Left kidney (tissue), 2 donors: ENCODE measurements around the gene ATG7. TPM values are rescaled to one million over a fixed set of nuclear protein-coding genes. Genes with fewer than 3 reads are reported as not detected.
"Not testable (repeated sequence)": the region's sequence is repeated elsewhere in the genome, so short reads cannot be mapped to it uniquely, and the experiment has no call there.

Experiments
- DNase-seq: peaks from one replicate; pipeline ENCODE4 v3.0.0-alpha.2; 2013
- polyA plus RNA-seq: library from polyadenylated mRNA; unstranded; fragments of 120-200 nt; gene quantifications from one replicate; pipeline ENCODE4 v1.2.1, GENCODE V29; 2013; ENCODE audit not compliant: insufficient read length

The ATG7 gene
- polyA plus RNA-seq, 1 donor, result 27.8 TPM

- no peak for DNase-seq
Measured at GRCh38 chr3:11463591-11463990, 191.4 kb downstream of the ATG7 start.

GRCh38 chr3:11464356-11464755 is 192.2 kb downstream of the ATG7 start:
- no peak for DNase-seq

GRCh38 chr3:11465744-11466616 is 193.8 kb downstream of the ATG7 start:
- no peak for DNase-seq

- no peak for DNase-seq
Measured at GRCh38 chr3:11467875-11468274, 195.7 kb downstream of the ATG7 start.

- no peak for DNase-seq
Measured at GRCh38 chr3:11470031-11470853, 198.0 kb downstream of the ATG7 start.

- no peak for DNase-seq
Measured at GRCh38 chr3:11475324-11475723, 203.1 kb downstream of the ATG7 start.

GRCh38 chr3:11476735-11477144 is 204.5 kb downstream of the ATG7 start:
- DNase-seq, result no peak

GRCh38 chr3:11477407-11477911 is 205.3 kb downstream of the ATG7 start:
- no peak for DNase-seq

- DNase-seq, result no peak
Measured at GRCh38 chr3:11478167-11478566, 206.0 kb downstream of the ATG7 start.

- no peak for DNase-seq
Measured at GRCh38 chr3:11479221-11479620, 207.0 kb downstream of the ATG7 start.

GRCh38 chr3:11480663-11481298 is 208.6 kb downstream of the ATG7 start:
- DNase-seq, result no peak

- no peak for DNase-seq
Measured at GRCh38 chr3:11481556-11481955, 209.4 kb downstream of the ATG7 start.

- DNase-seq, result no peak
Measured at GRCh38 chr3:11482021-11482420, 209.8 kb downstream of the ATG7 start.

GRCh38 chr3:11488356-11488755 is 216.2 kb downstream of the ATG7 start:
- not testable (repeated sequence) for DNase-seq

- no peak for DNase-seq
Measured at GRCh38 chr3:11494131-11494916, 222.1 kb downstream of the ATG7 start.

- DNase-seq, result no peak
Measured at GRCh38 chr3:11495948-11496557, 223.9 kb downstream of the ATG7 start.

GRCh38 chr3:11498177-11498576 is 226.0 kb downstream of the ATG7 start:
- DNase-seq, result no peak

- DNase-seq, result no peak
Measured at GRCh38 chr3:11498646-11499045, 226.4 kb downstream of the ATG7 start.

GRCh38 chr3:11499144-11499543 is 226.9 kb downstream of the ATG7 start:
- no peak for DNase-seq

- DNase-seq, result not testable (repeated sequence)
Measured at GRCh38 chr3:11502413-11502812, 230.2 kb downstream of the ATG7 start.

GRCh38 chr3:11507719-11508118 is 235.5 kb downstream of the ATG7 start:
- no peak for DNase-seq
